Esophagus muscularis mucosa (tissue), 4 donors: ENCODE data around the gene MACROD2. TPM values are rescaled to one million over a fixed set of nuclear protein-coding genes. Genes with fewer than 3 reads are reported as not detected.

Experiments used
- DNase-seq: peaks from one replicate; pipeline ENCODE4 v3.0.0-alpha.2; 2017; ENCODE audit errors: extremely low spot score
- H3K27ac ChIP-seq, 4 donors: fragments of 200-600 bp; sonication (generic); replicated peaks in 1 of 4; 1 replicate in 3 of 4; 2 replicates in 1 of 4; pipeline ENCODE4 v1.5.1; 2016 to 2019; ENCODE audit warnings: mild to moderate bottlenecking in 1 of 4
- H3K27me3 ChIP-seq, 4 donors: fragments of 200-600 bp; sonication (generic); one replicate each; pipeline versions ENCODE4 v1.5.1 to v1.6.0; 2016 to 2019
- H3K36me3 ChIP-seq, 4 donors: fragments of 200-600 bp; sonication (generic); one replicate each; pipeline ENCODE4 v1.5.1; 2016 to 2019
- H3K4me1 ChIP-seq, 4 donors: fragments of 200-600 bp; sonication (generic); one replicate each; pipeline ENCODE4 v1.5.1; 2016 to 2019
- H3K4me3 ChIP-seq, 4 donors: fragments of 200-600 bp; sonication (generic); 1 replicate in 2 of 4; 2 replicates in 2 of 4; pipeline ENCODE4 v1.5.1; 2016 to 2019; ENCODE audit warnings: mild to moderate bottlenecking in 4 of 4, moderate library complexity in 1 of 4
- H3K9me3 ChIP-seq, 4 donors: fragments of 200-600 bp; sonication (generic); 1 replicate in 3 of 4; 2 replicates in 1 of 4; pipeline ENCODE4 v1.5.1; 2016 to 2019
- CTCF ChIP-seq, 3 experiments: fragments of 200-600 bp in 2 of 3; fragments of 450-650 bp in 1 of 3; sonication (generic) in 2 of 3; IDR thresholded peaks; one replicate each; pipeline ENCODE4 v1.5.1; 2017 to 2019; ENCODE audit warnings: antibody characterized with exemption in 3 of 3, mild to moderate bottlenecking in 2 of 3, moderate library complexity in 1 of 3
- EP300 ChIP-seq: sonication (generic); formaldehyde crosslinking; IDR thresholded peaks from one replicate; pipeline ENCODE4 v1.6.1; 2017; ENCODE audit warnings: antibody characterized with exemption
- POLR2A ChIP-seq: fragments of 450-650 bp; IDR thresholded peaks from one replicate; pipeline ENCODE4 v1.6.1; 2017; ENCODE audit warnings: antibody characterized with exemption, moderate library complexity, mild to moderate bottlenecking, low read depth
- POLR2AphosphoS5 ChIP-seq, 2 donors: sonication (generic); formaldehyde crosslinking; IDR thresholded peaks; one replicate each; pipeline ENCODE4 v1.6.1; 2017; ENCODE audit warnings: antibody characterized with exemption in 2 of 2
- WGBS: methylation state at CpG from one replicate; pipeline ENCODE4 v1.1.5; 2018; 5-methylcytosine and 5-hydroxymethylcytosine counted together
- intact Hi-C: fragments of 100-400 bp; cut with DNase I; formaldehyde crosslinking; loops from one replicate; pipeline ENCODE4 v1.15.1; 2023
- total RNA-seq, 4 donors: library from RNA; depleted of rRNA; stranded (reverse); fragments of >200 nt; gene quantifications; one replicate each; pipeline versions ENCODE4 v1.1.0 to v1.2.1, GENCODE V29; 2016

MACROD2 gene
- total RNA-seq, 4 donors from 2014 or later = 1.4 to 3.6 (median 2.6) TPM

- 71% methylated on average over 2 of the region's 2 CpGs for whole genome bisulfite sequencing
Measured at GRCh38 chr20:15854911-15855310, 1859.6 kb downstream of the MACROD2 start.

GRCh38 chr20:15857173-15857784 is 1862.0 kb downstream of the MACROD2 start:
- no peaks in the 10 kb centered on the region for H3K27me3 ChIP-seq
- intact Hi-C loops = no loop called here
- DNase-seq = no peak
- H3K27ac ChIP-seq = no peak overlapping the region
- 83% methylated on average over 4 of the region's 4 CpGs for WGBS
- H3K4me1 ChIP-seq = no peaks in the 10 kb centered on the region
- no peak overlapping the region for H3K4me3 ChIP-seq
- H3K9me3 ChIP-seq = no peaks in the 10 kb centered on the region
- H3K36me3 ChIP-seq = no peaks in the 10 kb centered on the region
- no peak for TF ChIP-seq POLR2A
- TF ChIP-seq EP300 = no peak
- no peak for TF ChIP-seq POLR2AphosphoS5 (IDR thresholded peaks at IDR 0.05)
- no peak for TF ChIP-seq CTCF (IDR thresholded peaks at IDR 0.05)

More at GRCh38 chr20:15854911-15855310, 1859.6 kb downstream of the MACROD2 start:
- Histone ChIP-seq H3K4me3 (no peak overlapping the region), H3K36me3 (no peaks in the 10 kb centered on the region), H3K9me3 (no peaks in the 10 kb centered on the region), H3K27me3 (no peaks in the 10 kb centered on the region), H3K4me1 (no peaks in the 10 kb centered on the region), H3K27ac (no peak overlapping the region)
- TF ChIP-seq CTCF (IDR thresholded peaks at IDR 0.05) (no peak), POLR2AphosphoS5 (IDR thresholded peaks at IDR 0.05) (no peak), POLR2A (no peak), EP300 (no peak)
- DNase-seq = no peak
- intact Hi-C loops = no loop called here

- Histone ChIP-seq H3K9me3 (no peaks in the 10 kb centered on the region), H3K36me3 (no peaks in the 10 kb centered on the region), H3K4me1 (no peaks in the 10 kb centered on the region), H3K27ac (no peak overlapping the region), H3K4me3 (no peak overlapping the region), H3K27me3 (no peaks in the 10 kb centered on the region)
- no peak for DNase-seq
- 100% methylated on average over 2 of the region's 2 CpGs for WGBS
- no peak for TF ChIP-seq POLR2AphosphoS5 (IDR thresholded peaks at IDR 0.05)
- no peak for TF ChIP-seq CTCF (IDR thresholded peaks at IDR 0.05)
- no peak for TF ChIP-seq EP300
- TF ChIP-seq POLR2A = no peak
- intact Hi-C loops = no loop called here
Measured at GRCh38 chr20:15859061-15859460, 1863.7 kb downstream of the MACROD2 start.

GRCh38 chr20:15860850-15861249 is 1865.5 kb downstream of the MACROD2 start:
- TF ChIP-seq EP300 (no peak), POLR2A (no peak), CTCF (IDR thresholded peaks at IDR 0.05) (no peak), POLR2AphosphoS5 (IDR thresholded peaks at IDR 0.05) (no peak)
- DNase-seq = no peak
- intact Hi-C loops = no loop called here
- Histone ChIP-seq H3K4me3 (no peak overlapping the region), H3K4me1 (no peaks in the 10 kb centered on the region), H3K9me3 (no peaks in the 10 kb centered on the region), H3K36me3 (no peaks in the 10 kb centered on the region), H3K27me3 (no peaks in the 10 kb centered on the region), H3K27ac (no peak overlapping the region)
- 86% methylated on average over 2 of the region's 2 CpGs for WGBS

- DNase-seq = no peak
- no peaks in the 10 kb centered on the region for H3K4me1 ChIP-seq
- WGBS = 87% methylated on average over 4 of the region's 4 CpGs
- H3K27me3 ChIP-seq = no peaks in the 10 kb centered on the region
- no peak overlapping the region for H3K27ac ChIP-seq
- TF ChIP-seq POLR2AphosphoS5 (IDR thresholded peaks at IDR 0.05) (no peak), EP300 (no peak), POLR2A (no peak), CTCF (IDR thresholded peaks at IDR 0.05) (no peak)
- no peaks in the 10 kb centered on the region for H3K9me3 ChIP-seq
- no peaks in the 10 kb centered on the region for H3K36me3 ChIP-seq
- no peak overlapping the region for H3K4me3 ChIP-seq
- intact Hi-C loops = no loop called here
Measured at GRCh38 chr20:15862178-15862577, 1866.9 kb downstream of the MACROD2 start.
